Eye (tissue), 1 donor: ENCODE results near the gene CSGALNACT2.
"Not testable (repeated sequence)": the region's sequence is repeated elsewhere in the genome, so short reads cannot be mapped to it uniquely, and the experiment has no call there.

ENCODE experiments used
- DNase-seq: peaks from one replicate; pipeline ENCODE4 v3.0.0-alpha.2; 2015

CSGALNACT2 gene

GRCh38 chr10:43153901-43154300 lies 15.7 kb downstream of the CSGALNACT2 start:
- DNase-seq = no peak

DNA sequence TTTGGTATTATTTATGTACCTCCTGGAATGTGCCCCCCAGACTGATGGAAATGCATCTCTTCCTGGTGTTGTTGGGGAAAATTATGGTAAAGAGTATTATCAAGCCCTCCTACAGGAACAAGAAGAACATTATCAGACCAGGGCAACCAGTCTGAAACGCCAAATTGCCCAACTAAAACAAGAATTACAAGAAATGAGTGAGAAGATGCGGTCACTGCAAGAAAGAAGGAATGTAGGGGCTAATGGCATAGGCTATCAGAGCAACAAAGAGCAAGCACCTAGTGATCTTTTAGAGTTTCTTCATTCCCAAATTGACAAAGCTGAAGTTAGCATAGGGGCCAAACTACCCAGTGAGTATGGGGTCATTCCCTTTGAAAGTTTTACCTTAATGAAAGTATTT lies 17.0 kb downstream of the CSGALNACT2 start:
- DNase-seq = no peak

GRCh38 chr10:43155741-43156140 lies 17.5 kb downstream of the CSGALNACT2 start:
- DNase-seq = no peak

DNA sequence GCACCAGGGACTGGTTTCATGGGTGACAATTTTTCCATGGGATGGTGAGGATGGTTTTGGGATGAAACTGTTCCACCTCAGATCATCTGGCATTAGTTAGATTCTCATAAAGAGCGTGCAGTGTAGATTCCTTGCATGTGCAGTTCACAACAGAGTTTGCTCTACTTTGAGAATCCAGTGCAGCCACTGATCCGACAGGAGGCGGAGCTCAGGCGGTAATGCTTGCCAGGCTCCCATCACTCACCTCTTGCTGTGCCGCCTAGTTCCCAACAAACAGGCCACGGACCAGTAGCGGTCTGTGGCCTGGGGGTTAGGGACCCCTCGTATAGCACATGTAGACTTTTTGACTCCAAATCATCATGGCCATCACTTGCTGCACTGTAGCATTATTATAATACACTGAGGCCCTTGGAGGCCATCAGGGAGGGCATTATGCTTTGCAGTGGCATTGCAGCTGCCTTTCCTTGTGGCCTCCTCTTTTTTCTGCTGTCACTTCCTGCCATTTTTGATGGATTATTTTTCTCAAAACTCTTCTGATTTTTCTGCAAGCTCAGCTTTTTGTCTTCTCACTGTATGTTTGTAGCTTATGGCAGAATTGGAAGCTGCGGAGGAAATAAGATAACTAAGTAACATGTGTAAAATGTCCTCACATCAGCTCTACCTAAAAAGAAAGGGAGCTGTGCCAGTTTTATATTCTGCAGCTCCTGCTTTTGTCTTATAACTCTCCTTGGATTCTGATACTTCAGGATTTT lies 18.5 kb downstream of the CSGALNACT2 start:
- no peak for DNase-seq

DNA sequence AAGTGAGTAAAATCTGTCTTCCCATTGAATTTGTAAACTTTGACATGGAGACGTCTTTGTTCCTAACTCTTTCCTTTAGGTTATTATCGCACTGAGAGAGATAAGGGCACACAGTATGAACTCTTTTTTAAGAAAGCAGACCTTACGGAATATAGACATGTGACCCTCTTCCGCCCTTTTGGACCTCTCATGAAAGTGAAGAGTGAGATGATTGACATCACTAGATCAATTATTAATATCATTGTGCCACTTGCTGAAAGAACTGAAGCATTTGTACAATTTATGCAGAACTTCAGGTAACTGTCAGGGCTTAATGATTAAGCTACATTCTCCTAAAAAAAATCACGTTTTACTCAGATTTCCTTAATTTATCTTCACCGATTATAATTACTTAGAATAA lies 20.4 kb downstream of the CSGALNACT2 start:
- DNase-seq = no peak

- DNase-seq = no peak
Measured at GRCh38 chr10:43160046-43160920, 22.0 kb downstream of the CSGALNACT2 start.

DNA sequence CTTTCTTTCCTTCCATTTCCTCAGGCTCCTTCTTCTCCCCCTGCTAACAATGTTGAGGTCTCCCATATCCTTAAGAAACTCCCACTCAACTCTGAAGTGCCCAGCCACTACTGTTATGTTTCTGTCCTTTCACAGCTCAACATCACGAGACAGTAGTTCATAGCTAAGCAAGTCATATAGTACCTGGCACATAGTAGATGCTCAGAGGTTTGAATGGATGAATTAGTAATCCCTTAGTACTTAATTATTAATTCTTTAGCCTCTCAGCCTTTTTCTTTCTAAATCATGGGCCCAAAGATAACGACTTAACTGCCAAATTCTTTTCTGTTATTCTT lies 22.6 kb downstream of the CSGALNACT2 start:
- DNase-seq = no peak

DNA sequence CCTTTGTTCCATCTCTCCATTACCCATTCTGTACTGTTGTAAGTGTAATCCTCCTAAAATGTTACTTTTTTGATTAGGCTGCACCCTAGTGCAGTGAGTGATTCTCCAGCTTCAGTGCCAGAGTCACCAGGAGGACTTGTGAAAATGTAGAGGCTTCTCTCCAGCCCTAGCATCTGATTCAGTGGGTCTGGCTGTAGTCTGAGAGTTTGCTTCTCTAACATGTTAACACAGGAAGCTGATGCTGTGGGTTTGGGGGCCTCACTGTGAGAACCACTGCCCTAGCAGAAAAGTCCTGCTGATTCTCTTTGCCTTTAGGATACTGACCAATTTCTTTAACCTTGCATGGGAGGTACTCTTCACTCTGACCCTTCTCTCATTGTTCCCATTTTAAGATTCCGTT lies 24.4 kb downstream of the CSGALNACT2 start:
- DNase-seq = no peak

GRCh38 chr10:43166207-43166879 lies 28.1 kb downstream of the CSGALNACT2 start:
- DNase-seq = no peak

GRCh38 chr10:43166880-43167497 lies 28.7 kb downstream of the CSGALNACT2 start:
- no peak for DNase-seq

- no peak for DNase-seq
Measured at GRCh38 chr10:43167498-43167889, 29.2 kb downstream of the CSGALNACT2 start.

GRCh38 chr10:43170491-43170890 lies 32.2 kb downstream of the CSGALNACT2 start:
- DNase-seq = no peak

DNA sequence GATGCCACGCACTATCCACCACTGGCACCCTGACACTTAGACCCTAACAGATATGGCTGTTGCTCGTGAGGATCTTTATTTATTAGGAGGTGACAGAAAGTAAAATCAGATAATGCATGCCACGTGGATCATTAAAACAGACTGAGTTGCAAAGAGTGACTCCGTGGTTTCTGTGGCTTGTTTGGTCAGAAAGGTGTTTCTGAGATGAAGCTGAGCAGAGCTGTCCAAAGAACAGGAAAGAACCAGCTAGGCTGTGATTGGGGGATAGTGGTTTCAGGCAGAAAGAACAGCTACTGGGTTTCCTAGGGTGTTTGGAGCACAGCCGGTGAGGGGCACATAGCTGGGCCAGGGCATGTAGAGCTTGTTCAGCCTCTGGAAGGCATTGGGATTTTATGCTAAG lies 34.4 kb downstream of the CSGALNACT2 start:
- DNase-seq = no peak

DNA sequence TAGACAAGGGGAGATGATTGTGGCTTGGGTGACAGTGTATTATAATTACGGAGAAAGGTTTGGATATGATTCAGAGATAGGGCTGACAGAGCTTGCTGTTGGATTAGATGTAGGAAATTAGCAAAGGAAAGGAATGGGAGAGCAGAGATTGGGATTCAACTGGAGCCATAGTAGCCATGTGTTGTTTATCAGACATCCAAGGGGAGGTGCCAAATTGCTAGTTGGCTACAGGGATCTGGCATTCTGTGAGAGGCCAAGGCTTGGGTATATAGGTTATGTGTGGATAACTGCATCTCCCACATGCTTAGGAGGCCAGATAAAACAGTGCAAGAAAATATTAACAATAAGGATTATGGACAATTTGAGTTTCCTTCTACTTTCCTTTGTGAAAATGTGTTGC lies 34.9 kb downstream of the CSGALNACT2 start:
- no peak for DNase-seq

DNA sequence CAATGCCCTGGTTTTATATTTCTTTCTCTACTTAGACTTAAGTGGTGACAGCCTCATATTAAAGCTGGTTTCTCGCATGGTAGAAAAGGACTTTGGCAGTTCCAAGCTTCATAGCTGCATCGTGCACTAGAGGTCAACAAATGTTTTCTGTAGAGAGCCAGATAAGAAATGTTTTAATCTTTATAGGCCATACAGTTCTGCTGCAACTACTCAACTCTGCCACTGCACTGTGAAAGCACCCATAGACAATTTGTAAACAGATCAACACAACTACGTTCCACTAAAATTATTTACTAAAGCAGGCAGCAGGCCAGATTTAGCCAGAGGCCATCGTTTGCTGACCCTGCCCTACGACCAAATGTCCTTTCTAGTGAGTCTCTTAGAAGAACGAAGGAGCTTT lies 36.7 kb downstream of the CSGALNACT2 start:
- DNase-seq = no peak

GRCh38 chr10:43176271-43176670 lies 38.0 kb downstream of the CSGALNACT2 start:
- no peak for DNase-seq

DNA sequence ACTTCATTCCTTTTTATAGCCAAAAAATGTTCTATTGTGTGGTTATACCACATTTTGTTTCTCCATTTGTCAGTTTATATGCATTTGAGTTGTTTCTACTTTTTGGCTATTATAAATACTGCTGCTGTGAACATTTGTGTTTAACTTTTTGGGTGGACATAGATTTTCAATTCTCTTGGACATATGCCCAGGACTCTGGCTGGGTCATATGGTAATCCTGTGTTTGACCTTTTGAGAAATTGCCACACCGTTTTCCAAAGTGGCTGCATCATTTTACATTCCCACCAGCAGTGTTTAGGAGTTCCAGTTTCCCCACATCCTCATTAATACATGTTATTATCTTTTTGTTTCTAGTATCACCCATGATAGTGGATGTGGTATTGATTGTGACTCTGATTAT lies 39.4 kb downstream of the CSGALNACT2 start:
- DNase-seq = no peak

- DNase-seq = no peak
Measured at GRCh38 chr10:43181146-43181545, 42.9 kb downstream of the CSGALNACT2 start.

- DNase-seq = not testable (repeated sequence)
Measured at GRCh38 chr10:43183764-43184163, 45.5 kb downstream of the CSGALNACT2 start.

GRCh38 chr10:43186150-43186549 lies 47.9 kb downstream of the CSGALNACT2 start:
- DNase-seq = no peak

DNA sequence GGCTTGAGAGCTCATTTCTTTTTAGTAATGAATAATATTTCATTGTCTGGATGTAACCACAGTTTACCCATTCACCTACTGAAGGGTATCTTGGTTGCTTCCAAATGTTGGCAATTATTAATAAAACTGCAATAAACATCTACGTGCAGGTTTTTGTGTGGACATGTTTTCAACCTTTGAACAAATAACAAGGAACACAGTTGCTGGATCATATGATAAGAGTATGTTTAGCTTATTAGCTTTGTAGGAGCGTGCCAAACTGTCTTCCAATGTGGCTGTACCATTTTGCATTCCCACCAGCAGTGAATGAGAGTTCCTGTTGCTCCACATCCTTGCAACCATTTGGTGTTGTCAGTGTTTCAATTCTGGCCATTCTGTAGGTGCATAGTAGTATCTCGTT lies 49.0 kb downstream of the CSGALNACT2 start:
- no peak for DNase-seq

- DNase-seq = no peak
Measured at GRCh38 chr10:43188702-43189101, 50.5 kb downstream of the CSGALNACT2 start.

DNA sequence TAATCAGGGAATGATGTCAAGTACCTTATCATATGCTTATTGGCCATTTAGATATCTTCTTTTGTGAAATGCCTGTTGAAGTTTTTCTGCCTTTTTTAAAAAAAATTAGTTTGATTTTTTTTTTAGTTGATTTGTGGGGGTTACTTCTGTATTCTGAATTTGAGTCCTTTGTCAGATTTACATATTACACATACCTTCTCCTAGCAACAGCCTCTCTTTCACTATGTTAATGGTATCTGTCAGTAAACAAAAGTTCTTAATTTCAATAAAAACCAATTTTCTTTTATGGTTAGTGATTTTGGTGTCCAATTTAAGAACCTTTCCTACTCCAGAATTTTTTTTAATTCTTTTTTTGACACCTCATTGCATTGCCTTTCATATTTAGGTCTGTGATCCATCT lies 52.0 kb downstream of the CSGALNACT2 start:
- no peak for DNase-seq
